GM12875 (cell line): Measurements from ENCODE around the gene AHSP.

Experiments
- H3K4me3 ChIP-seq: one replicate; pipeline ENCODE4 v1.5.1; 2011; ENCODE audit warnings: low read depth, low read length, control low read depth
- TF ChIP-seq, protein P1 (sequence below): IDR thresholded peaks from 2 replicates; pipeline ENCODE4 v1.5.1; 2011; ENCODE audit warnings: low read depth, mild to moderate bottlenecking, control low read depth, inconsistent platforms, low read length, moderate library complexity, borderline replicate concordance; ENCODE audit not compliant: insufficient read depth

Gene AHSP

DNA sequence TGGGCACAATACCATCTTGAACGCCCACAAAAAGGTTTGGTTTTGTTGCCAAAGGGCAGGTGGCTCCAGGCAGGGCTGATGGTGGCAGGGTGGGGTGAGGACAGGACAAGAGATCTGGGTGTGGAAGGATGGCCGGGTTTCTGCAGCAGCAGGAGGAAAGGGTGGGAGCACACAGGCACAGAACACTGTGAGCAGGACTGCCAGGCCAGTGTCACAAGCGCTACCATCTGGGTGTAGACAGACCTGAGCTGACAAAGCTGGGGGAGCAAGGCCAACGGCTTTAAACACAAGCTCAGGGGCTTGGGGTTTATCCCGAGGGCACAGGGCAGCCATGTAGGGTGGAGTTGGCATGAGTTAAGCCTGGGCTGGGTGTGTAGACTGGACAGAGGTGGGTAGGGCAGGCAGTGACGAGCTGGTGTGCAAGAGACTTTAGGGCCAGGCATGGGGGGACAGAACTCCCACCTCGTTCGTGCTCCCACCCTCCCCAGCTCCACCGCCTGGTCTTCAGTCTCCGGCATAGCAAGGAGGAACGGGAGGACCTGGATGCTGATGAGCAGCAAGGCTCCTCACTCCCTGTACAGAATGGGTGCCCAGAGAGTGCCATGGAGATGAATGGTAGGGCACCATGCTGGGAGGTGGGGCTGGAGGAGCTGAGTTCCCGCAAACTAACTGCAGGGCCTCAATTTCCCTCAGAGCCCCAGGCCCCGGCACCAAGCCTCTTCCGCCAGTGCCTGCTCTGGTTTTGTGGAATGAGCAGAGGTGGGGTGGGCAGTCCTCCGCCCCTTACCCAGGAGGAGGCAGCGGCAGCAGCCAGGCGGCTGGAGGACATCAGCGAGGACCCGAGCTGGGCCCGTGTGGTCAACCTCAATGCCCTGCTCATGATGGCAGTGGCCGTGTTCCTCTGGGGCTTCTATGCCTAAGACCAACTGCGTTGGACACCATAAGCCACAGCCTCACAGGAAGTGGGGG, 37.8 kb upstream of the AHSP start:
- no peak overlapping the region for H3K4me3 ChIP-seq
- TF ChIP-seq, protein P1, sequence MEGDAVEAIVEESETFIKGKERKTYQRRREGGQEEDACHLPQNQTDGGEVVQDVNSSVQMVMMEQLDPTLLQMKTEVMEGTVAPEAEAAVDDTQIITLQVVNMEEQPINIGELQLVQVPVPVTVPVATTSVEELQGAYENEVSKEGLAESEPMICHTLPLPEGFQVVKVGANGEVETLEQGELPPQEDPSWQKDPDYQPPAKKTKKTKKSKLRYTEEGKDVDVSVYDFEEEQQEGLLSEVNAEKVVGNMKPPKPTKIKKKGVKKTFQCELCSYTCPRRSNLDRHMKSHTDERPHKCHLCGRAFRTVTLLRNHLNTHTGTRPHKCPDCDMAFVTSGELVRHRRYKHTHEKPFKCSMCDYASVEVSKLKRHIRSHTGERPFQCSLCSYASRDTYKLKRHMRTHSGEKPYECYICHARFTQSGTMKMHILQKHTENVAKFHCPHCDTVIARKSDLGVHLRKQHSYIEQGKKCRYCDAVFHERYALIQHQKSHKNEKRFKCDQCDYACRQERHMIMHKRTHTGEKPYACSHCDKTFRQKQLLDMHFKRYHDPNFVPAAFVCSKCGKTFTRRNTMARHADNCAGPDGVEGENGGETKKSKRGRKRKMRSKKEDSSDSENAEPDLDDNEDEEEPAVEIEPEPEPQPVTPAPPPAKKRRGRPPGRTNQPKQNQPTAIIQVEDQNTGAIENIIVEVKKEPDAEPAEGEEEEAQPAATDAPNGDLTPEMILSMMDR = no peak

DNA sequence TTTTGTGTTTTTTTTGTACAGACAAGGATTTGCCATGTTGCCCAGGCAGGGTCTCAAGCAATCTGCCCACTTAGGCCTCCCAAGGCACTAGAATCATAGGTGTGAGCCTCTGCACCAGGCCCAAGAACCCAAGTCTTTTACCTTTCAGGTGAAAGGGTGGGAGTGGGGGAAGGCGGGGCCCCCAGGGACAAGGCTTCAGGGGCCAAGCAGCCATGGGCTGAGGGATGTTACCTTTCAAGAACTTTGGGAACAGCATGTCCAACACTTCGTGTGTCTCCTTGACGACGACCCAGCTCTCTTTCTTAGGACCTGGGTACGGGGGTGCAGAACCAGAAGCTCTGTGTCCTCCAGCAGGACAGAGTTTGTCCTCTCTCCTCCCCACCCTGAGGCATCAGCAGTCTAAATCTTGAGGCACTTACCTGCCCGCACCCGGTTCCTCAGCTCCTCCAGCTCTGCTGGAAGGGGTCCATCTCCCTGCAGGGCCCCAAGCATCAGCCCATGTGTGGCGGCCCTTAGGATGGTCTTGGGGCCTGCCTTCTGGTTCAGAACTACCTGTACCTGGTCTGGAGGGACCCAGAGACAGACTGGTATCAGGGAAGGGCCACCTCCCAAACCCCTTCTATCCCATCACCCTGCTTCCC, 35.8 kb upstream of the AHSP start:
- TF ChIP-seq, protein P1 = no peak
- H3K4me3 ChIP-seq = no peak overlapping the region

DNA sequence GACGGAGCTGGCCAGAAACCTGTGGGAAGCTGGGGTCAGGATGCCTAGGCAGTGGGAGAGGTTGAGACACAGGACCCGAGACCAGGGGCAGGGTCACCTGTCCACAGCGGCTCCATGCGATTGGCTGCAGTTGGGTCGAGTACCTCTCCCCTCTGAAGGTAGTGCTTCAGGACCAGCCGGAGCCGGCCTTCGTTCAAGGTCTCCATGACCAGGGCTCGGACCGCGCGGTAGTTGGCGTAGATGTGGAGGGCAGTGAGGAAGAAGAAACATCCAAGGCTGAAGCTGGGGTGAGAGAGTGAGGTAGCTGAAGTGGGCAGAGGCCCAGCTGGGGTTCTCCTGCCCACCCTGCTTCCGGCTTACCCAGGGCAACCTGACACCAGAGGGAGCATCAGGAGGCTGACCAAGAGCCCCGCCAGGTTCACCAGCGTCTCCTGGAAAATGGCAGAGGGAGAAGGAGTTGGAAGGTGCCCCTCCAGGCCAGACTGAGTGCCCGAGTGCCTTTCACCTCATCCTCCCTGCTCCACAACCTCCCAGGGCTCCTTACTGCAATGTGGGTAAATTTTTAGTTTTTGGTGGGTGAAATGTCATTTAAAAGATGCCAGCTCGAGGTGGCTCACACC, 34.1 kb upstream of the AHSP start:
- no peak overlapping the region for H3K4me3 ChIP-seq
- TF ChIP-seq, protein P1 = no peak

DNA sequence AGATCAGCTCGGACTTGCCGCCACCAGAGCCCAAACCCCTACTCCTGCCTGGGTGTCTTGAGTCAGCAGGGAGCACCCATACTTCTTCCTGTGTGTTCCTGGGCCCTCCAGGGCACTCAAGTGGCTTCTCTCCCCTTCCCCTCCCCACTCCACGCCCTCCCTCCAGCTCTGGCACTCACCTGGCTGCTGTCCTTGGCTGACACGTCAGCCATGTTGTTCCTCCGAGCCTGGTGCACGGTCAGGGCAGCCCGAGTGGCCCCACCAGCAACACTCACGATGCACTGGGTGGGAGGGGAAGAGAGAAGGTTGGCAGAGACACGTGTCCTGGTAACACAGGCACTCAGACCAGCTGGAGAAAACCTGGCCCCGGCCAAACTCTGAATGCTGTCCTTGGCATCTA, 31.0 kb upstream of the AHSP start:
- TF ChIP-seq, protein P1 = no peak
- H3K4me3 ChIP-seq = no peak overlapping the region

DNA sequence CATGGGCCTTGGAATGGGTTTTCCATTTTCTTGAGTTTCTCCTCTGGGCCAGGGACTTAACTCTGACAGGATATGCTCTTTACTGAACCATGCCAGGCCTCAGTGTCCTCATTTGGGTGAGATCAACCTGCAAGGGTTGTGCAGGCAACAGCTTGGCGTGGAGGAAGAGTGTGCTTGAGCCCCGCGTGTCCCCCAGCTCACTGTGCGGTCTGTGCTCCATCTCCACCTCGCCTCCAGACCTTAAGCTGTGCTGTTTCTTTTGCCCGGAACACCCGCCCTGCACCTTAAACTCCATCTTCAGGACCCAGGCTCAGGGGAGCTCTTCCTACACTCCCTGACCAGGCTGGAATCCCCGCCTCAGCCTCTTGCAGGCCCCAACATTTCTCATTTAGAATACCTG, 29.2 kb upstream of the AHSP start:
- TF ChIP-seq, protein P1 = no peak

DNA sequence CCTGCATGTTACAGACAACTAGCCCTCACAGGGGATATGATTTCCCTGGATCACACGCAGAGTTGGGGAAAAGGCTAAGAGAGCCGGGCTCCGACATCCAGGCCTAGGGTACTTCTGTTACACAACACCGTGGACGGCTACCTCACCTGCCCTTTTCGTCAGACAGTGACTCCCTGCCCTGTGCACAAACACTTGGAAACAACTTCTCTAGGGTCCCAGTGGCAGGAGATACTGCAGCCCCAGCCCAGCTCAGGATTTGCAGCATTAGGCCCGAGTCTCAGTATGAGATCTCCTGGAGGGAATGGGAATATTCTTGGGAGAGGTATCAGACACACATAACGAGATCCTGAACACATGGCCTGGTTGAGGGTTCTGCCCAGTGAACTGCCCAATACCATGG, 27.8 kb upstream of the AHSP start:
- H3K4me3 ChIP-seq = no peak overlapping the region
- TF ChIP-seq, protein P1 = no peak

More for the DNA sequence above, 29.2 kb upstream of the AHSP start:
- no peak overlapping the region for H3K4me3 ChIP-seq
